Body of pancreas (tissue), 4 donors: ENCODE measurements around the gene KLHDC9. TPM values are rescaled to one million over a fixed set of nuclear protein-coding genes. Genes with fewer than 3 reads are reported as not detected.

Source experiments
- ATAC-seq: fragments of 150-250 bp; one replicate; pipeline ENCODE4 v1.9.1; 2016
- DNase-seq, 4 donors: peaks; one replicate each; pipeline ENCODE4 v3.0.0-alpha.2; 2019
- H3K27ac ChIP-seq, 4 donors: fragments of 200-600 bp; sonication (generic); 1 replicate in 3 of 4; 2 replicates in 1 of 4; pipeline versions ENCODE4 v1.5.1 to v1.6.1; 2016 to 2019; ENCODE audit warnings: mild to moderate bottlenecking in 1 of 4, mixed read lengths in 1 of 4, moderate library complexity in 1 of 4
- H3K27me3 ChIP-seq, 2 donors: fragments of 200-600 bp; sonication (generic); one replicate each; pipeline ENCODE4 v1.6.0; 2016; ENCODE audit warnings: mild to moderate bottlenecking in 1 of 2
- H3K36me3 ChIP-seq, 2 donors: fragments of 200-600 bp; sonication (generic); replicated peaks in 1 of 2; 2 replicates each; pipeline ENCODE4 v1.5.1; 2016; ENCODE audit warnings: low read depth in 2 of 2; ENCODE audit not compliant: insufficient read depth in 1 of 2
- H3K4me1 ChIP-seq: fragments of 200-600 bp; sonication (generic); one replicate; pipeline ENCODE4 v1.6.0; 2016
- H3K4me3 ChIP-seq, 2 donors: fragments of 200-600 bp; sonication (generic); 1 replicate in 1 of 2; 2 replicates in 1 of 2; pipeline ENCODE4 v1.5.1; 2016 to 2019
- H3K9me3 ChIP-seq, 3 donors: fragments of 200-600 bp; sonication (generic); 1 replicate in 2 of 3; 2 replicates in 1 of 3; pipeline ENCODE4 v1.5.1; 2016
- CTCF ChIP-seq, 7 experiments: fragments of 450-650 bp in 4 of 7; fragments of 200-600 bp in 3 of 7; sonication (generic) in 3 of 7; IDR thresholded peaks; one replicate each; pipeline ENCODE4 v1.5.1; 2016 to 2019; ENCODE audit warnings: antibody characterized with exemption in 7 of 7
- POLR2A ChIP-seq, 3 donors: fragments of 450-650 bp; IDR thresholded peaks; one replicate each; pipeline ENCODE4 v1.6.1; 2016; ENCODE audit warnings: antibody characterized with exemption in 3 of 3, mild to moderate bottlenecking in 2 of 3
- WGBS, 2 donors: methylation state at CpG; one replicate each; pipeline ENCODE4 v1.1.5; 2017; 5-methylcytosine and 5-hydroxymethylcytosine counted together
- intact Hi-C: fragments of 100-400 bp; cut with DNase I; formaldehyde crosslinking; loops from one replicate; pipeline ENCODE4 v1.15.1; 2023
- total RNA-seq, 2 donors: library from RNA; depleted of rRNA; stranded (reverse); fragments of >200 nt; gene quantifications; one replicate each; pipeline ENCODE4 v1.1.0, GENCODE V29; 2016

Gene KLHDC9
- total RNA-seq, 2 donors from 2014 or later, result 13.5 to 22.7 TPM

GRCh38 chr1:161076410-161076809 lies 21.8 kb upstream of the KLHDC9 start:
- Histone ChIP-seq H3K36me3 (peaks cover 0 to 2% of the 10 kb centered on the region in 2 donors), H3K27ac (no peak overlapping the region), H3K27me3 (no peaks in the 10 kb centered on the region), H3K4me3 (no peak overlapping the region), H3K9me3 (no peaks in the 10 kb centered on the region), H3K4me1 (no peaks in the 10 kb centered on the region)
- ATAC-seq (no peak), DNase-seq (no peak)
- TF ChIP-seq CTCF (IDR thresholded peaks at IDR 0.05) (no peak), POLR2A (IDR thresholded peaks at IDR 0.05) (no peak)
- intact Hi-C loops, result no loop called here

- WGBS, 2 donors, result 86 to 100% methylated on average over 1 to 9 of the region's 9 CpGs
- intact Hi-C loops, result no loop called here
- Histone ChIP-seq H3K4me3 (no peak overlapping the region), H3K4me1 (no peaks in the 10 kb centered on the region), H3K9me3 (no peaks in the 10 kb centered on the region), H3K27me3 (no peaks in the 10 kb centered on the region), H3K27ac (no peak overlapping the region), H3K36me3 (no peaks in the 10 kb centered on the region)
- no peak for DNase-seq
- no peak for ATAC-seq
- TF ChIP-seq POLR2A (IDR thresholded peaks at IDR 0.05) (no peak), CTCF (IDR thresholded peaks at IDR 0.05) (no peak)
These were observed 20.7 kb upstream of the KLHDC9 start for GRCh38 chr1:161077426-161077825.

GRCh38 chr1:161079436-161080110 lies 18.6 kb upstream of the KLHDC9 start:
- ATAC-seq (no peak), DNase-seq (no peak)
- intact Hi-C loops, result no loop called here
- no peak overlapping the region for H3K27ac ChIP-seq
- 72 to 80% methylated on average over 24 to 39 of the region's 41 CpGs for WGBS, 2 donors
- no peaks in the 10 kb centered on the region for H3K36me3 ChIP-seq
- H3K4me1 ChIP-seq, result peaks cover 21% of the 10 kb centered on the region
- H3K4me3 ChIP-seq, result no peak overlapping the region
- TF ChIP-seq POLR2A (IDR thresholded peaks at IDR 0.05) (no peak), CTCF (IDR thresholded peaks at IDR 0.05) (no peak)
- H3K27me3 ChIP-seq, result no peaks in the 10 kb centered on the region
- H3K9me3 ChIP-seq, result no peaks in the 10 kb centered on the region

- ATAC-seq, result no peak
- WGBS, 2 donors, result 83 to 90% methylated on average over 5 of the region's 5 CpGs
- TF ChIP-seq CTCF (IDR thresholded peaks at IDR 0.05) (no peak), POLR2A (IDR thresholded peaks at IDR 0.05) (no peak)
- DNase-seq, result no peak
- no peaks in the 10 kb centered on the region for H3K36me3 ChIP-seq
- H3K27ac ChIP-seq, result no peak overlapping the region
- no peak overlapping the region for H3K4me3 ChIP-seq
- H3K27me3 ChIP-seq, result no peaks in the 10 kb centered on the region
- H3K9me3 ChIP-seq, result no peaks in the 10 kb centered on the region
- intact Hi-C loops, result no loop called here
- H3K4me1 ChIP-seq, result peaks cover 31% of the 10 kb centered on the region
These were observed 17.4 kb upstream of the KLHDC9 start for GRCh38 chr1:161080441-161081405.
